Measurements from ENCODE around the gene ST6GALNAC3.
"Not testable (repeated sequence)": the region's sequence is repeated elsewhere in the genome, so short reads cannot be mapped to it uniquely, and the experiment has no call there.

ST6GALNAC3 gene

DNA sequence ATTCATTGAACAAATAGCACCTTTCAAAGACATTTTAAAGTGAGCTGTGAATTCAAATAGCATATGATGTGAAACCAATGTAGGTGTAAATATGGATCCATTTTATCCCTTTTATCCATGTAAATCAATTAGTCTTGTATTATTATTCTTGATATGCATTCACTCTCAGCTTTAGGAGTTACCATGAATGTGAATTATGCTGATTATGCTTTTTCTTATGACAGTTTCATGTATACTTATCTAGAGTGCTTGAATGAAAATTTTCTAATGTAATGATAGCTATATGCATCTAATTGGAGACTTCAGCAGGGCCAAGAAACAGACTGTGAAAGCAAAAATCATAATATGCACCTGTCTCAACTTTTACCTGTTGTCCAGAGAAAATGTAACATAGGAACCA is 566.2 kb downstream of the ST6GALNAC3 start:
- TF ChIP-seq EZH2phosphoT487 (IDR thresholded peaks at IDR 0.05; ENCODE audit: low read length) (no peak), EZH2 (optimal IDR thresholded peaks at IDR 0.05; ENCODE audit: low read depth, low read length) (no peak), CTCF (IDR thresholded peaks at IDR 0.05; ENCODE audit: low read length) (no peak)
- H3K4me2 ChIP-seq (ENCODE audit: low read depth, low read length) = no peak overlapping the region
- H3K4me3 ChIP-seq (ENCODE audit: low read length) = no peak overlapping the region
- H3K9me2 ChIP-seq (replicated peaks; ENCODE audit: insufficient read depth, low read length) = no peaks in the 10 kb centered on the region
- no peak overlapping the region for H3K9ac ChIP-seq (ENCODE audit: low read length)
- no peaks in the 10 kb centered on the region for H3K36me3 ChIP-seq (replicated peaks; ENCODE audit: insufficient read depth, low read length)
- H3K79me2 ChIP-seq (ENCODE audit: low read length) = no peaks in the 10 kb centered on the region
- no peaks in the 10 kb centered on the region for H3K9me3 ChIP-seq (replicated peaks; ENCODE audit: insufficient read depth, low read length)
- H3K27me3 ChIP-seq (replicated peaks; ENCODE audit: insufficient read depth, low read length) = no peaks in the 10 kb centered on the region
- H3F3A ChIP-seq (ENCODE audit: insufficient read depth, low read length) = no peaks in the 10 kb centered on the region
- no peak for DNase-seq
- H2AFZ ChIP-seq (ENCODE audit: low read length) = no peak overlapping the region
- no peaks in the 10 kb centered on the region for H4K20me1 ChIP-seq (ENCODE audit: insufficient read depth, low read length)
- no peak overlapping the region for H3K27ac ChIP-seq (ENCODE audit: low read length)
- H3K4me1 ChIP-seq (ENCODE audit: low read length) = no peaks in the 10 kb centered on the region

DNA sequence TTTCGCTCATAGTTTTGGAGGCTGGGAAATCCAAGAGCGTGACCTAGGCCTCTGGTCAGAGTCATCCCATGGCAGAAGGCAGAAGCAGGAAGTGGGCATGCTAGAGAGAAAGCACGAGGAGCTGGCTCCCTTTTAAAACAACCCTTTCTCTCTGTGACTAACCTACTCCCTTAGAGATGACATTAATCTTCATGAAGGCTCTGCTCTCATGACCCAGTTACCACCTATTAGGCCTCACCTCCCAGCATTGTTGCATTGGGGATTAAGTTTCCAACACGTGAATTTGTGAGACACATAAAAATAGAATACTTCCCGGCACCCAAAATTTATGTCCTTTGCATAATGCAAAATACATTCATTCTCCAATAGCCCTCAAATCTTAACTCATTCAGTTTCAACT is 569.6 kb downstream of the ST6GALNAC3 start:
- Histone ChIP-seq H3K4me2 (ENCODE audit: low read depth, low read length) (no peak overlapping the region), H2AFZ (ENCODE audit: low read length) (no peak overlapping the region), H3K36me3 (replicated peaks; ENCODE audit: insufficient read depth, low read length) (no peaks in the 10 kb centered on the region), H4K20me1 (ENCODE audit: insufficient read depth, low read length) (no peaks in the 10 kb centered on the region), H3K9ac (ENCODE audit: low read length) (no peak overlapping the region), H3K9me3 (replicated peaks; ENCODE audit: insufficient read depth, low read length) (no peaks in the 10 kb centered on the region), H3F3A (ENCODE audit: insufficient read depth, low read length) (no peaks in the 10 kb centered on the region), H3K27me3 (replicated peaks; ENCODE audit: insufficient read depth, low read length) (no peaks in the 10 kb centered on the region), H3K4me3 (ENCODE audit: low read length) (no peak overlapping the region), H3K9me2 (replicated peaks; ENCODE audit: insufficient read depth, low read length) (no peaks in the 10 kb centered on the region), H3K4me1 (ENCODE audit: low read length) (no peaks in the 10 kb centered on the region), H3K27ac (ENCODE audit: low read length) (no peak overlapping the region), H3K79me2 (ENCODE audit: low read length) (no peaks in the 10 kb centered on the region)
- TF ChIP-seq EZH2phosphoT487 (IDR thresholded peaks at IDR 0.05; ENCODE audit: low read length) (no peak), CTCF (IDR thresholded peaks at IDR 0.05; ENCODE audit: low read length) (no peak), EZH2 (optimal IDR thresholded peaks at IDR 0.05; ENCODE audit: low read depth, low read length) (no peak)
- no peak for DNase-seq

DNA sequence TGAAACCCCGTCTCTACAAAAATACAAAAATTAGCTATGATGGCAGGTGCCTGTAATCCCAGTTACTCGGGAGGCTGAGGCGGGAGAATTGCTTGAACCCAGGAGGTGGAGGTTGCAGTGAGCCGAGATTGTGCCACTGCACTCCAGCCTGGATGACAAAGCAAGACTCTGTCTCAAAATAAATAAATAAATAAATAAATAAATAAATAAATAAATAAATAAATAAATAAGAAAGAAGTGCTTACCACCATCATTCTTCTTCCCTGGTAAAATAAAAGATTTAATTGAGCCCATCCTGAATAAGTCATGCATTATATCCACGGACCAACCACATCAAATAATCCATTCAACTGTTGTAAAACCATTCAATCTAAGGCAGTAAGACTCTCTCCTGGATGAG is 578.3 kb downstream of the ST6GALNAC3 start:
- H3K27ac ChIP-seq (ENCODE audit: low read length); H3K4me2 ChIP-seq (ENCODE audit: low read depth, low read length); H3K4me1 ChIP-seq (ENCODE audit: low read length); H3K9ac ChIP-seq (ENCODE audit: low read length); H3K9me2 ChIP-seq (replicated peaks; ENCODE audit: insufficient read depth, low read length); H2AFZ ChIP-seq (ENCODE audit: low read length); H3K79me2 ChIP-seq (ENCODE audit: low read length); H3K4me3 ChIP-seq (ENCODE audit: low read length); H3K36me3 ChIP-seq (replicated peaks; ENCODE audit: insufficient read depth, low read length); H3K27me3 ChIP-seq (replicated peaks; ENCODE audit: insufficient read depth, low read length); H3K9me3 ChIP-seq (replicated peaks; ENCODE audit: insufficient read depth, low read length); H4K20me1 ChIP-seq (ENCODE audit: insufficient read depth, low read length); DNase-seq; H3F3A ChIP-seq (ENCODE audit: insufficient read depth, low read length): not testable (repeated sequence)

DNA sequence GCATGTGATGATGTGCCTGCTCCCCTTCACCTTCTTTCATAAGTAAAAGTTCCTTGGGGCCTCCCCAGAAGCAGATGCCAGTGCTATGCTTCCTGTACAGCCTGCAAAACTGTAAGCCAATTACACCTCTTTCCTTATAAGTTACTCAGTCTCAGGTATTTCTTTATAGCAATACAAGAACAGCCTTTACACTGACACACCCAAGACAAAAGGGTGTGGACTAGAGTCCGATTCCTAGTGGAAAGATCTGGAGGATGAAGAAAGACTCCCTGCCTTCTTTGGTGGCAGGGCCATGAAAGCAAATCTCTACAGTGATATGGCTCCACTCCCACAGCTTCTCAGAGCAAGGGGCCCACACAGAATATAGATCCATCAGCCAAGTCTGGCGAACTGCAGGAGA is 583.1 kb downstream of the ST6GALNAC3 start:
- no peaks in the 10 kb centered on the region for H3K27me3 ChIP-seq (replicated peaks; ENCODE audit: insufficient read depth, low read length)
- no peaks in the 10 kb centered on the region for H3K9me2 ChIP-seq (replicated peaks; ENCODE audit: insufficient read depth, low read length)
- no peak overlapping the region for H2AFZ ChIP-seq (ENCODE audit: low read length)
- no peak overlapping the region for H3K4me3 ChIP-seq (ENCODE audit: low read length)
- no peaks in the 10 kb centered on the region for H3K79me2 ChIP-seq (ENCODE audit: low read length)
- DNase-seq = no peak
- no peak overlapping the region for H3K9ac ChIP-seq (ENCODE audit: low read length)
- H3K36me3 ChIP-seq (replicated peaks; ENCODE audit: insufficient read depth, low read length) = no peaks in the 10 kb centered on the region
- H3K4me1 ChIP-seq (ENCODE audit: low read length) = no peaks in the 10 kb centered on the region
- TF ChIP-seq EZH2phosphoT487 (IDR thresholded peaks at IDR 0.05; ENCODE audit: low read length) (no peak), CTCF (IDR thresholded peaks at IDR 0.05; ENCODE audit: low read length) (no peak)
- H3K4me2 ChIP-seq (ENCODE audit: low read depth, low read length) = no peak overlapping the region
- no peaks in the 10 kb centered on the region for H3K9me3 ChIP-seq (replicated peaks; ENCODE audit: insufficient read depth, low read length)
- no peaks in the 10 kb centered on the region for H4K20me1 ChIP-seq (ENCODE audit: insufficient read depth, low read length)
- no peaks in the 10 kb centered on the region for H3F3A ChIP-seq (ENCODE audit: insufficient read depth, low read length)
- no peak overlapping the region for H3K27ac ChIP-seq (ENCODE audit: low read length)

Data from MM.1S (cell line).